SIG-M5 (cell line): ENCODE measurements around the gene GALNT18.

Source experiments
- DNase-seq: peaks from one replicate; lab custom pipeline; 2025; lab: John Stamatoyannopoulos, UW

Gene GALNT18

GRCh38 chr11:11309906-11310305, 311.9 kb downstream of the GALNT18 start:
- no peak for DNase-seq

GRCh38 chr11:11308249-11308648, 313.6 kb downstream of the GALNT18 start:
- no peak for DNase-seq

GRCh38 chr11:11306855-11307254, 314.9 kb downstream of the GALNT18 start:
- no peak for DNase-seq

GRCh38 chr11:11304550-11304949, 317.3 kb downstream of the GALNT18 start:
- DNase-seq, result no peak

- DNase-seq, result no peak
These were observed 319.2 kb downstream of the GALNT18 start for GRCh38 chr11:11302565-11302964.

GRCh38 chr11:11301212-11301611, 320.6 kb downstream of the GALNT18 start:
- no peak for DNase-seq

- DNase-seq, result no peak
These were observed 324.2 kb downstream of the GALNT18 start for GRCh38 chr11:11297578-11297977.

GRCh38 chr11:11296434-11296833, 325.4 kb downstream of the GALNT18 start:
- no peak for DNase-seq

GRCh38 chr11:11294551-11294855, 327.3 kb downstream of the GALNT18 start:
- no peak for DNase-seq

GRCh38 chr11:11293798-11294550, 327.8 kb downstream of the GALNT18 start:
- no peak for DNase-seq

GRCh38 chr11:11292839-11293238, 329.0 kb downstream of the GALNT18 start:
- DNase-seq, result no peak

- DNase-seq, result no peak
These were observed 330.5 kb downstream of the GALNT18 start for GRCh38 chr11:11291041-11292015.

GRCh38 chr11:11290354-11290753, 331.5 kb downstream of the GALNT18 start:
- DNase-seq, result no peak

- no peak for DNase-seq
These were observed 332.1 kb downstream of the GALNT18 start for GRCh38 chr11:11289669-11290068.

- no peak for DNase-seq
These were observed 332.7 kb downstream of the GALNT18 start for GRCh38 chr11:11288972-11289616.

- no peak for DNase-seq
These were observed 337.3 kb downstream of the GALNT18 start for GRCh38 chr11:11284481-11284880.

- no peak for DNase-seq
These were observed 340.2 kb downstream of the GALNT18 start for GRCh38 chr11:11281626-11282025.

GRCh38 chr11:11280826-11281225, 341.0 kb downstream of the GALNT18 start:
- DNase-seq, result no peak

- DNase-seq, result no peak
These were observed 341.7 kb downstream of the GALNT18 start for GRCh38 chr11:11279956-11280689.

GRCh38 chr11:11272254-11272653, 349.6 kb downstream of the GALNT18 start:
- DNase-seq, result no peak

- DNase-seq, result no peak
These were observed 351.5 kb downstream of the GALNT18 start for GRCh38 chr11:11270236-11270775.

GRCh38 chr11:11268706-11269105, 353.1 kb downstream of the GALNT18 start:
- no peak for DNase-seq
